Common myeloid progenitor, CD34-positive (primary cell): ENCODE measurements around the gene KIF14.
A peak's percentile ranks its signal among the peaks of the same experiment; 100 is the strongest.

Experiments
- CTCF ChIA-PET: fragments of 350-600 bp; sonication (Branson Sonifier 250); formaldehyde crosslinking; loops from one replicate; lab custom pipeline; 2021; ENCODE audit warnings: antibody characterized with exemption; lab: Charles Lee
- POLR2A ChIA-PET: fragments of 350-600 bp; sonication (Branson Sonifier 250); formaldehyde crosslinking; loops from one replicate; lab custom pipeline; 2021; ENCODE audit warnings: antibody characterized with exemption; lab: Charles Lee
- DNase-seq, 3 donors: peaks; one replicate each; pipeline versions ENCODE4 v3.0.0 to v3.0.0-alpha.2; 2013
- H3K27ac ChIP-seq, 2 experiments: 1 replicate in 1 of 2; 2 replicates in 1 of 2; pipeline ENCODE4 v1.7.0; 2013; ENCODE audit warnings: inconsistent platforms in 2 of 2, low read length in 2 of 2, mild to moderate bottlenecking in 2 of 2, low read depth in 1 of 2, moderate library complexity in 1 of 2; ENCODE audit not compliant: severe bottlenecking in 2 of 2, insufficient read depth in 1 of 2, poor library complexity in 1 of 2
- H3K27me3 ChIP-seq, 5 experiments: replicated peaks in 2 of 5; 1 replicate in 3 of 5; 2 replicates in 2 of 5; pipeline versions ENCODE4 v1.6.1 to v1.7.0; 2013; ENCODE audit warnings: low read length in 4 of 5, mild to moderate bottlenecking in 2 of 5, moderate library complexity in 2 of 5, inconsistent platforms in 1 of 5; ENCODE audit not compliant: insufficient read depth in 5 of 5, control insufficient read depth in 4 of 5
- H3K36me3 ChIP-seq, 4 experiments: 1 replicate in 2 of 4; 2 replicates in 2 of 4; pipeline versions ENCODE4 v1.6.1 to v1.7.0; 2013; ENCODE audit warnings: low read length in 3 of 4, control low read depth in 1 of 4, mild to moderate bottlenecking in 1 of 4; ENCODE audit not compliant: control insufficient read depth in 4 of 4, insufficient read depth in 4 of 4
- H3K4me1 ChIP-seq, 4 experiments: 1 replicate in 3 of 4; 2 replicates in 1 of 4; pipeline versions ENCODE4 v1.6.1 to v1.7.1; 2013; ENCODE audit warnings: low read length in 3 of 4, mild to moderate bottlenecking in 3 of 4, control low read depth in 1 of 4, inconsistent platforms in 1 of 4, moderate library complexity in 1 of 4; ENCODE audit not compliant: control insufficient read depth in 4 of 4, insufficient read depth in 4 of 4; ENCODE audit errors: control extremely low read depth in 1 of 4
- H3K4me3 ChIP-seq, 7 experiments: 1 replicate in 4 of 7; 2 replicates in 3 of 7; pipeline versions ENCODE4 v1.5.1 to v1.7.0; 2013; ENCODE audit warnings: mild to moderate bottlenecking in 7 of 7, low read length in 6 of 7, moderate library complexity in 6 of 7, inconsistent platforms in 2 of 7, low read depth in 2 of 7, control low read depth in 1 of 7; ENCODE audit not compliant: insufficient read depth in 4 of 7, control insufficient read depth in 1 of 7; ENCODE audit errors: extremely low read depth in 1 of 7
- H3K9me3 ChIP-seq, 5 experiments: 1 replicate in 4 of 5; 2 replicates in 1 of 5; pipeline versions ENCODE4 v1.6.1 to v1.7.1; 2013; ENCODE audit warnings: low read length in 4 of 5, mild to moderate bottlenecking in 2 of 5, inconsistent platforms in 1 of 5, low read depth in 1 of 5, moderate library complexity in 1 of 5; ENCODE audit not compliant: control insufficient read depth in 4 of 5, insufficient read depth in 2 of 5; ENCODE audit errors: control extremely low read depth in 1 of 5
- WGBS: methylation state at CpG from one replicate; pipeline ENCODE4 v1.1.5; 2013; ENCODE audit not compliant: insufficient coverage; 5-methylcytosine and 5-hydroxymethylcytosine counted together

KIF14 gene

DNA sequence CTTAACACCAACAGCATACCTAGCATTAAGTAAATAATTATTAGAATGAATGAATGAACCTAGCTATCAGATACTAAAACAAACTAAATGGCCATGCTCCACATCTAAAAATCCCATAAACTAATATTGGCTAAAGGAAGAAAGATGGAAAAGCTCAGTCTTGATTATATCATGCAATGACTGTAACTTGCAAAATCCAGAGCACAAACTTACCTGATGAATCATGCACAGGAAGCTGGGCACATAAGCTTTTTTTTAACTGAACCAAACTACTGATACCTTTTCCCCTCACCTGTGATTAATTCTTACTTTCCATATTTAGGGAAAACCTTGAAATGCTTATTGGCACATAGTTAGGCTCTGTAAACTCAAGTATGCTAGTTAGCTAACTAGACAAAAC is 70.2 kb downstream of the KIF14 start:
- H3K4me1 ChIP-seq, result peaks cover 0 to 5% (median 2%) of the 10 kb centered on the region in 4 experiments
- POLR2A ChIA-PET, result no interaction called here
- peaks cover 0 to 13% (median 5%) of the 10 kb centered on the region in 4 experiments for H3K36me3 ChIP-seq
- H3K9me3 ChIP-seq, result no peaks in the 10 kb centered on the region
- H3K27me3 ChIP-seq, result no peaks in the 10 kb centered on the region
- DNase-seq, result no peak
- H3K4me3 ChIP-seq, result no peak overlapping the region
- CTCF ChIA-PET, result interaction anchor here (0.9 to 1.6 kb wide), 3 partner anchors 10 to 313 kb away, joined by 3 to 5 read pairs (median 3); no protein-coding TSS in a partner anchor
- H3K27ac ChIP-seq, result no peak overlapping the region

DNA sequence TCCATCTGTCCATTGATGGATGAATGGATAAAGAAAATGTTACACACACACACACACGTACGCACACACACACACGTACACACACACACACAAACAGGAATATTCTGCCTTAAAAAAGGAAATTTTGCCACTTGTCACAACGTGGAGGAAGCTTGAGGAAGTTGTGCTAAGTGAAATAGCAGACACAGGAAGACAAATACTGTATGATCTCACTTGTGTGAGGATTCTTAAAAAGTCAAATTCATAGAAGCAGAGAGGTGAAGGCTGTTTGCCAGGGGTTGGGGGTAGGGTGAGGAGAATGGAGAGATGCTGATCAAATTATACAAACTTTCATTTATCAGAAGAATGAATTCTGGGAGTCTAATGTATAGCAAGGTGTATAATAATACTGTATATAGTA is 73.2 kb downstream of the KIF14 start:
- Histone ChIP-seq H3K36me3 (no peaks in the 10 kb centered on the region), H3K27me3 (no peaks in the 10 kb centered on the region), H3K4me3 (no peak overlapping the region), H3K4me1 (peaks cover 0 to 5% (median 2%) of the 10 kb centered on the region in 4 experiments), H3K9me3 (no peaks in the 10 kb centered on the region), H3K27ac (no peak overlapping the region)
- ChIA-PET CTCF (interaction anchor here (1.4 to 2.0 kb wide), 3 partner anchors 9 to 15 kb away, joined by 5 to 6 read pairs (median 5); no protein-coding TSS in a partner anchor), POLR2A (no interaction called here)
- 0% methylated on average over 1 of the region's 4 CpGs for WGBS
- DNase-seq, result no peak

DNA sequence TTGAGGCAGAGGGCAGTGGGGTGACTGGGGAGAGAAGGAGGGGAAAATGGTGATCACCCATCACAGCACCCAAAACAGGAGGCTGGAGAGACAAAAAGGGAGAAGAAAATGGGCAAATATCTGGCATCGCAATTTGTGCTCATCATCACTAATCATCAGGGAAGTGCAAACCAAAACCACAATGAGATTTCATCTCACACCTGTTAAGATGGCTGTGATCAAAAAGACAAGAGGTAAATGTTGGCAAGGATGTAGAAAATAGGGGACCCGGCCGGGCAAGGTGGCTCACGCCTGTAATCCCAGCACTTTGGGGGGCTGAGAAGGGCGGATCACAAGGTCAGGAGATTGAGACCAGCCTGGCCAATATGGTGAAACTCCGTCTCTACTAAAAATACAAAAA is 74.0 kb downstream of the KIF14 start:
- Histone ChIP-seq H3K27me3 (no peaks in the 10 kb centered on the region), H3K4me3 (no peak overlapping the region), H3K27ac (no peak overlapping the region), H3K4me1 (peaks cover 0 to 5% (median 2%) of the 10 kb centered on the region in 4 experiments), H3K36me3 (no peaks in the 10 kb centered on the region), H3K9me3 (no peaks in the 10 kb centered on the region)
- CTCF ChIA-PET, result interaction anchor here (2.0 to 2.2 kb wide), 2 partner anchors 10 to 13 kb away, joined by 4 to 6 read pairs; no protein-coding TSS in a partner anchor
- POLR2A ChIA-PET, result no interaction called here
- DNase-seq, result no peak
- 90% methylated on average over 4 of the region's 6 CpGs for WGBS

DNA sequence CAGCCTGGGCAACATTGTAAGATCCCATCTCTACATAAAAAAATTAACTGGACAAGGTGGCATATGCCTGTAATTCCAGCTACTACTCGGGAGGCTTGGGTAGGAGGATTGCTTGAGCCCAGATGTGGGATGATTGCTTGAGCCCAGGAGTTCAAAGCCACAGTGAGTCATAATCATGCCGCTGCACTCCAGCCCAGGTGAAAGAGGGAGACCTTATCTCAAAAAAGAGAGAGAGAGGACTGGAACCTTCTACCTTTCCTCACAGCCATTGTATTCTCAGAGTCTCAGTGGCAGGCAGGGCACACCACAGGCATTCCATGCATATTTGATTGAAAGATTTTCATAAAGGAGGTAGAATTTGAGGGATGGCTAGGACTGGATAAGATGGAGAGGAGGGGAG is 78.4 kb downstream of the KIF14 start:
- no peak for DNase-seq
- H3K36me3 ChIP-seq, result no peaks in the 10 kb centered on the region
- WGBS, result 100% methylated on average over 2 of the region's 2 CpGs
- no peak overlapping the region for H3K27ac ChIP-seq
- H3K27me3 ChIP-seq, result no peaks in the 10 kb centered on the region
- CTCF ChIA-PET, result interaction anchor here (1.9 kb wide), 1 partner anchor 16 kb away, joined by 4 read pairs; no protein-coding TSS in a partner anchor
- no peak overlapping the region for H3K4me3 ChIP-seq
- H3K9me3 ChIP-seq, result no peaks in the 10 kb centered on the region
- H3K4me1 ChIP-seq, result peaks cover 0 to under 1% (median under 1%) of the 10 kb centered on the region in 4 experiments
- POLR2A ChIA-PET, result no interaction called here

DNA sequence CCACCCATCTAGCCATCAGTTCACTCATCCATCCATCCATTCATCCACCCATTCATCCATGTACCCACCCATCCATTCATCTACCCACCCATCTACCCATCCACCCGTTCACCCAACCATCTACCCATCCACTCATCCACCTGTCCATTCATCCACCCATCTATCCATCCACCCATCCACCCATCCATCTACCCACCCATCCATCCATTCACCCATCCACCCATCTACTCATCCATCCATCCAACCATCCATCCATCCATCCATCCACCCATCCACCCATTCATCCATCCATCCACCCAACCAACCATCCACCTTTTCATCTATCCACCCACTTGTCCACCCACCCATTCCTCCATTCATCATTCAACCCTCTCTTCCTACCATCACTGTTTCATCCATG is 80.3 kb downstream of the KIF14 start:
- no peak overlapping the region for H3K4me3 ChIP-seq
- WGBS, result 100% methylated on average over 1 of the region's 1 CpG

DNA sequence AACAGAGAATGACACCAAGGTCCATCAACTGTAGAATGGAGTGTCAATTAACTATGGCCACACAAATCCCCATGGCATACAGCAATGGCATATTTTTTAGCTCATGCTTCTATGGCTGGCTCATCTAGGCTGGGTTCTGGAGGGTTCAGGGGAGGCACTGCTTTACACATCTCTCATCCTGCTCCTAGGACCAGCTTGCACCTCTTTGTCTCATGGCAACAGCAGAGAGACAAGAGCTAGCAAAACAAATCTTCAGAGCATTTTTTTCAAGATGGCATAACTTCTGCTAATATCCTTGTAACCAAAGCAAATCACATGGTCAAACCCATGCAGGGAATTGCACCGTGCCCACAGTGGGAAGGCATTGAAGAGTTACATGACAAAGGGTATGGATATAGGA is 82.4 kb downstream of the KIF14 start:
- no peaks in the 10 kb centered on the region for H3K9me3 ChIP-seq
- H3K27me3 ChIP-seq, result no peaks in the 10 kb centered on the region
- H3K4me1 ChIP-seq, result no peaks in the 10 kb centered on the region
- no peak for DNase-seq
- H3K4me3 ChIP-seq, result no peak overlapping the region
- WGBS, result 100% methylated on average over 1 of the region's 1 CpG
- H3K27ac ChIP-seq, result no peak overlapping the region
- CTCF ChIA-PET, result interaction anchor here (2.4 kb wide), 1 partner anchor 22 kb away, joined by 11 read pairs; no protein-coding TSS in a partner anchor
- H3K36me3 ChIP-seq, result no peaks in the 10 kb centered on the region
- POLR2A ChIA-PET, result no interaction called here

More for the DNA sequence above, 80.3 kb downstream of the KIF14 start:
- no peak for DNase-seq
- Histone ChIP-seq H3K27me3 (no peaks in the 10 kb centered on the region), H3K36me3 (no peaks in the 10 kb centered on the region), H3K4me1 (no peaks in the 10 kb centered on the region), H3K27ac (no peak overlapping the region), H3K9me3 (no peaks in the 10 kb centered on the region)
- CTCF ChIA-PET, result interaction anchor here (1.1 kb wide), 1 partner anchor 10 kb away, joined by 3 read pairs; no protein-coding TSS in a partner anchor
- POLR2A ChIA-PET, result no interaction called here

DNA sequence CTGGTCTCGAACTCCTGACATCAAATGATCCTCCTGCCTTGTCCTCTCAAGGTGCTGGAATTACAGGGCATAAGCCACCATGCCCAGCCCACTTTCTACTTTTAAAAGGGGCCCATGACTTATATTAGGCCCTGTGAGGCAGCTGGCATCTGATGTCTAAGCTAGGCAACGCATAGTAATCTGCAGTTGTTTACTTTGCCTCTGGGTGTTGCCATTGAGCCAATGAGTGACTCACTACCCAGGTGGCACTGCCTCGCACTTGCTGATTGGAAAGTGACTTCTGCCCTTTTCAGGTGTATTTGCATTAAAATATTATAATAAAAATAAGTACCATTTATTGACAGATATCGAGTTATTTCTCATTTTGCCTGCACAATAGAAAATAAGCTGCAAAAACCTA is 84.9 kb downstream of the KIF14 start:
- no peak overlapping the region for H3K4me3 ChIP-seq
- ChIA-PET CTCF (interaction anchor here (0.9 to 2.1 kb wide), 5 partner anchors 10 to 25 kb away, joined by 3 to 6 read pairs (median 4); no protein-coding TSS in a partner anchor), POLR2A (no interaction called here)
- WGBS, result 80% methylated on average over 2 of the region's 4 CpGs
- DNase-seq, result peak; percentile 27 to 69 (median 61)
- no peaks in the 10 kb centered on the region for H3K9me3 ChIP-seq
- H3K36me3 ChIP-seq, result no peaks in the 10 kb centered on the region
- H3K27me3 ChIP-seq, result no peaks in the 10 kb centered on the region
- H3K27ac ChIP-seq, result no peak overlapping the region
- H3K4me1 ChIP-seq, result peaks cover 0 to 5% (median under 1%) of the 10 kb centered on the region in 4 experiments
